K562 (cell line): Measurements from ENCODE around the gene C11orf86. TPM values are rescaled to one million over a fixed set of nuclear protein-coding genes. Genes with fewer than 3 reads are reported as not detected.

Experiments
- ATAC-seq: fragments of 200-7000 bp; cut with Tn5 transposase; 3 replicates; pipeline ENCODE4 v1.9.1; 2020; ENCODE audit warnings: moderate library complexity
- BruUV-seq: library from RNA; stranded (reverse); fragments of 400-500 nt; replicated peaks from 2 replicates; lab custom pipeline; 2021; lab: Mats Ljungman, UMichigan
- CTCF ChIA-PET: fragments of 300-600 bp; formaldehyde crosslinking; extraction: SDS; loops from one replicate; lab custom pipeline; 2021; ENCODE audit warnings: low intra/inter-chr PET ratio; lab: Yijun Ruan, JAX
- POLR2A ChIA-PET: fragments of 300-600, 350-650 bp; sonication (Branson Sonifier 250); formaldehyde crosslinking; extraction: SDS; loops from one replicate; lab custom pipeline; 2021; ENCODE audit warnings: antibody characterized with exemption, inconsistent platforms; lab: Yijun Ruan, JAX
- DNase-seq, 4 experiments: peaks; one replicate each; pipeline versions ENCODE4 v3.0.0 to v3.0.0-alpha.2; 2011 to 2018; ENCODE audit warnings: low spot score in 3 of 4, mixed read lengths in 3 of 4; ENCODE audit errors: extremely low read depth in 1 of 4
- FAIRE-seq: peaks from 2 replicates; lab custom pipeline; 2011; peaks lifted over from hg19 to GRCh38; lab: Jason Lieb, UNC
- H2AFZ ChIP-seq: 2 replicates; pipeline ENCODE4 v1.6.0; 2011; ENCODE audit warnings: low read depth, low read length, control low read depth, inconsistent platforms
- H3K27ac ChIP-seq: fragments of 200-600 bp; 3 replicates; pipeline ENCODE4 v1.8.0; 2011; ENCODE audit warnings: low read depth, mild to moderate bottlenecking, control low read depth, inconsistent platforms, low read length, moderate library complexity, mixed read lengths; ENCODE audit errors: extremely low read depth
- H3K27me3 ChIP-seq, 2 experiments: fragments of 300-600 bp in 1 of 2; 2 replicates in 1 of 2; 3 replicates in 1 of 2; pipeline versions ENCODE4 v1.6.0 to v1.8.0; 2011; ENCODE audit warnings: inconsistent platforms in 2 of 2, low read length in 2 of 2, mild to moderate bottlenecking in 1 of 2, mixed read lengths in 1 of 2, moderate library complexity in 1 of 2; ENCODE audit not compliant: control insufficient read depth in 2 of 2, insufficient read depth in 2 of 2
- H3K36me3 ChIP-seq: fragments of 300-600 bp; 3 replicates; pipeline ENCODE4 v1.8.0; 2011; ENCODE audit warnings: mild to moderate bottlenecking, low read length, inconsistent platforms; ENCODE audit not compliant: control insufficient read depth, insufficient read depth
- H3K4me1 ChIP-seq, 2 experiments: fragments of 200-600 bp in 1 of 2; replicated peaks in 1 of 2; 2 replicates in 1 of 2; 3 replicates in 1 of 2; pipeline versions ENCODE4 v1.5.1 to v1.8.0; 2011; ENCODE audit warnings: inconsistent platforms in 2 of 2, low read length in 2 of 2, mild to moderate bottlenecking in 1 of 2, mixed read lengths in 1 of 2, moderate library complexity in 1 of 2; ENCODE audit not compliant: control insufficient read depth in 2 of 2, insufficient read depth in 2 of 2
- H3K4me2 ChIP-seq: 2 replicates; pipeline ENCODE4 v1.6.1; 2011; ENCODE audit warnings: low read length, control low read depth, inconsistent platforms, mixed read lengths; ENCODE audit not compliant: insufficient read depth
- H3K4me3 ChIP-seq: fragments of 200-600 bp; sonication (generic), shearing (Covaris generic); 2 replicates; pipeline ENCODE4 v1.5.1; 2016; ENCODE audit warnings: control low read depth, inconsistent platforms
- H3K79me2 ChIP-seq: fragments of 200-600 bp; 3 replicates; pipeline ENCODE4 v1.8.0; 2011; ENCODE audit warnings: low read length, inconsistent platforms; ENCODE audit not compliant: control insufficient read depth, insufficient read depth
- H3K9ac ChIP-seq, 2 experiments: 2 replicates each; pipeline versions ENCODE4 v1.6.0 to v1.6.1; 2011; ENCODE audit warnings: low read depth in 2 of 2, low read length in 2 of 2, control low read depth in 1 of 2, inconsistent platforms in 1 of 2, mild to moderate bottlenecking in 1 of 2, mixed read lengths in 1 of 2; ENCODE audit not compliant: insufficient read depth in 1 of 2
- H3K9me1 ChIP-seq: one replicate; pipeline ENCODE4 v1.6.0; 2011; ENCODE audit warnings: inconsistent platforms, mild to moderate bottlenecking, low read length, moderate library complexity; ENCODE audit not compliant: control insufficient read depth, insufficient read depth
- H3K9me3 ChIP-seq: replicated peaks from 2 replicates; pipeline ENCODE4 v1.5.1; 2011; ENCODE audit warnings: low read depth, low read length, inconsistent platforms; ENCODE audit not compliant: control insufficient read depth, insufficient read depth
- H4K20me1 ChIP-seq: replicated peaks from 2 replicates; pipeline ENCODE4 v1.6.1; 2011; ENCODE audit warnings: low read length, inconsistent platforms, mixed read lengths; ENCODE audit not compliant: control insufficient read depth, insufficient read depth
- CAMTA2 ChIP-seq: fragments of 250-450 bp; sonication (Bioruptor Pico); conservative IDR thresholded peaks from 2 replicates; pipeline ENCODE4 v1.5.1; 2022
- CREB3 ChIP-seq: fragments of 450-650 bp; conservative IDR thresholded peaks from 2 replicates; pipeline ENCODE4 v1.6.1; 2016; ENCODE audit warnings: missing genetic modification characterization, low read depth, mild to moderate bottlenecking, missing compliant biosample characterization, moderate library complexity
- FOXA1 ChIP-seq: fragments of 450-650 bp; IDR thresholded peaks from 2 replicates; pipeline ENCODE4 v1.6.1; 2016; ENCODE audit warnings: mild to moderate bottlenecking, borderline replicate concordance
- SMC3 ChIP-seq: conservative IDR thresholded peaks from 2 replicates; pipeline ENCODE4 v1.6.1; 2011; ENCODE audit warnings: low read depth, low read length, improper control_type of control experiment; ENCODE audit not compliant: insufficient read depth
- ZBTB11 ChIP-seq, 3 experiments: fragments of 200-800 bp in 1 of 3; fragments of 250-450 bp in 1 of 3; fragments of 450-650 bp in 1 of 3; sonication (Bioruptor Pico) in 1 of 3; sonication (Bioruptor generic) in 1 of 3; formaldehyde crosslinking in 1 of 3; IDR thresholded peaks; 2 replicates each; pipeline versions ENCODE4 v1.6.1 to v1.8.0; 2016 to 2022; ENCODE audit warnings: mild to moderate bottlenecking in 2 of 3, missing genetic modification characterization in 2 of 3, missing compliant biosample characterization in 1 of 3, moderate library complexity in 1 of 3
- ZBTB49 ChIP-seq: sonication (generic); formaldehyde crosslinking; IDR thresholded peaks from 2 replicates; pipeline ENCODE4 v1.8.0; 2022; ENCODE audit warnings: missing genetic modification reagents, mild to moderate bottlenecking, borderline replicate concordance
- ZNF121 ChIP-seq: sonication (generic); formaldehyde crosslinking; conservative IDR thresholded peaks from 2 replicates; pipeline ENCODE4 v1.8.0; 2022; ENCODE audit warnings: missing genetic modification reagents
- ZNF436 ChIP-seq: fragments of 250-450, 450-650 bp; sonication (Bioruptor Pico); formaldehyde crosslinking; IDR thresholded peaks from 2 replicates; pipeline ENCODE4 v1.7.0; 2020; ENCODE audit warnings: mild to moderate bottlenecking
- ZNF609 ChIP-seq: sonication (generic); formaldehyde crosslinking; IDR thresholded peaks from 2 replicates; pipeline ENCODE4 v1.8.1; 2023; ENCODE audit warnings: missing genetic modification reagents, mild to moderate bottlenecking, borderline replicate concordance
- WGBS: fragments of 100-300 bp; shearing (Covaris generic); methylation state at CpG from one replicate; pipeline ENCODE4 v1.1.6; 2016; ENCODE audit warnings: low coverage, mixed read lengths; ENCODE audit not compliant: insufficient coverage; ENCODE audit errors: missing lambda C conversion rate; 5-methylcytosine and 5-hydroxymethylcytosine counted together
- in situ Hi-C: fragments of 300-500 bp; cut with MboI; formaldehyde crosslinking; loops from 4 replicates; pipeline ENCODE4 v1.15.0; 2018; ENCODE audit warnings: inconsistent platforms, mixed read lengths
- intact Hi-C: fragments of 100-400 bp; cut with micrococcal nuclease; formaldehyde crosslinking; loops from 2 replicates; pipeline ENCODE4 v1.14.2; 2022
- polyA plus RNA-seq, 8 experiments: library from polyadenylated mRNA; depleted of rRNA in 4 of 8; stranded (reverse) in 5 of 8; unstranded in 3 of 8; fragments of >200 nt; fragmentation: Nextera tagmentation in 2 of 8; fragmentation: Illumina TruSeq in 1 of 8; extraction: Ambion mirVana in 2 of 8; extraction: Trizol in 1 of 8; gene quantifications; 2 replicates each; pipeline versions ENCODE4 v1.2.1 to v1.2.3, GENCODE V29; 2011 to 2014; ENCODE audit warnings: inconsistent platforms in 1 of 8, missing spikeins in 1 of 8
- total RNA-seq, 7 experiments: library from RNA; depleted of rRNA in 6 of 7; stranded (reverse); fragments of >200 nt in 6 of 7; fragmentation: Illumina TruSeq in 2 of 7; extraction: Trizol in 2 of 7; gene quantifications; 2 replicates each; pipeline versions ENCODE4 v1.2.1 to v1.2.3, GENCODE V29; 2011 to 2021; ENCODE audit warnings: low replicate concordance in 1 of 7

The C11orf86 gene
- total and polyA plus RNA-seq, 9 of the 15 experiments (the other 6 are each of a cell fraction or from before 2014, with no cell fraction given) = not detected

GRCh38 chr11:67016550-67016949 is 41.4 kb downstream of the C11orf86 start:
- ChIA-PET CTCF (no interaction called here), POLR2A (interaction anchor here (0.6 to 1.7 kb wide), 3 partner anchors 18 to 385 kb away, joined by 3 to 5 read pairs (median 4); partner anchors contain the start of gene PPP1CA)
- FAIRE-seq (no peak), DNase-seq (no peak), ATAC-seq (no peak)
- no peak overlapping the region for H2AFZ ChIP-seq
- no peak overlapping the region for H3K4me2 ChIP-seq
- H3K36me3 ChIP-seq = no peaks in the 10 kb centered on the region
- H3K4me1 ChIP-seq = peaks cover 0 to 9% of the 10 kb centered on the region in 2 experiments; a peak in 1 of 5 replicates
- no peaks in the 10 kb centered on the region for H3K9me1 ChIP-seq
- no peaks in the 10 kb centered on the region for H3K9me3 ChIP-seq
- H3K4me3 ChIP-seq = no peak overlapping the region
- intact Hi-C loops (no loop called here), in situ Hi-C loops (no loop called here)
- H3K79me2 ChIP-seq = no peaks in the 10 kb centered on the region
- H3K27me3 ChIP-seq = no peaks in the 10 kb centered on the region
- BruUV-seq = no TSS peak
- WGBS = 21% methylated on average over 4 of the region's 5 CpGs
- no peak overlapping the region for H3K9ac ChIP-seq
- H3K27ac ChIP-seq = no peak overlapping the region
- H4K20me1 ChIP-seq = no peaks in the 10 kb centered on the region
- TF ChIP-seq FOXA1 = no peak
- TF ChIP-seq SMC3 = no peak
- TF ChIP-seq CAMTA2 = no peak
- no peak for TF ChIP-seq ZNF609
- no peak for TF ChIP-seq ZNF436 (CRISPR knock-in tag)
- no peak for TF ChIP-seq ZBTB49
- TF ChIP-seq ZNF121 = no peak
- TF ChIP-seq ZBTB11 (CRISPR knock-in tag; IDR thresholded peaks at IDR 0.05) = no peak
- no peak for TF ChIP-seq CREB3
